ENCODE measurements around the gene ZNF385D.
"Not testable (repeated sequence)": the region's sequence is repeated elsewhere in the genome, so short reads cannot be mapped to it uniquely, and the experiment has no call there.

Gene ZNF385D

DNA sequence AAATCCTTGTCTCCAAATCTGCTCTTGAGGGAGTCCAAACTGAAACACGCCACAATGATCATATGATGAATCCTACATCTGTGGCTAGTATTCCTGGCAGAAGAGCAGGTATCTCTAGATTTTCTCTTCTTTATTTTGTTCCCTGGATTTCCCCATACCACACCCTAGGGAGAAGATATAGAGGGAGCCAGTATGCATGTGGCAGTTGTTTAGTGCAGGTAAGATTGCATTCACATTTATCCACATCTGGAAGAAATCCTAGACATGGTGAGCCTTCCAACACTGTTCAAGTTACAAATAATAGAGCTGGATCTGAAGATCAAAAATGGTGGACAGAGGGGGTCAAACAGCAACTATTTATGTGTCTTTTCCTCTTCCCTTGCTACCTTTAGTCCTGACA, 316.7 kb downstream of the ZNF385D start:
- no peak for DNase-seq

DNA sequence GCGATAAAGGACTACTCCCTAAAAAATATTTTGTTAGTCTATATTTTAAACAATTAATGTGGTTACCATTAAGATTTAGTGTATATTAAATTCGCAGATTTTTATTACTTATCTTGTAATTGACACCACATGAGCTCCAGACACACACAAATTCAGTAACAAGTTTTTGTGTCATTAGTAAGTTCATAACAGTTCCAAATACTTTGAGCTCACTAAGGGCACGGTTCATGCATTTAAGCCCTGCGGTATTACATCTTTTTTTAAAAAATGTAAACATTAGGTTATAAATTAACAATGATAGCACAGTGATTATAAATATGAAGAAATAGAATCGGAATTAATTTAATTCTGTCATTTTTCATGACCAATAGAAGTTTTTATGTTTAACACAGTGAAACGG, 317.3 kb downstream of the ZNF385D start:
- DNase-seq, result no peak

DNA sequence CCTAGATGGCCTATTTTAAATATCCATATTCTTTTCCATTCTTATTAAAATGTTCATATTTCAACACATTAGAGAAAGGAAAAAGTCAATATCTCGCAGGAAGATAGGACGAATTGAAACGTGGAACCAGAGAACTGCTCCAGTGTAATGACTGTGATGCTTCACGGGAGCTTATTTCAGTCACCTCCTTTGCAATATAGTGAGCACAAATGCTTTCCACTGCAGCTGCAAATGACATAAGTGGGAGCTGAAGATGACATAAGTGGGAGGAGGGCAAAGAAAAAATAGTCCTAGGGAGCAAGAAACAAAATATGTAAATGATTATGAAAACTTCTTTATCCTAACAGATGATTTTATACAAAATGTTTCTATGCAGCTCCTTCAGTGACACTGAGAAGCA, 324.1 kb downstream of the ZNF385D start:
- no peak for DNase-seq

DNA sequence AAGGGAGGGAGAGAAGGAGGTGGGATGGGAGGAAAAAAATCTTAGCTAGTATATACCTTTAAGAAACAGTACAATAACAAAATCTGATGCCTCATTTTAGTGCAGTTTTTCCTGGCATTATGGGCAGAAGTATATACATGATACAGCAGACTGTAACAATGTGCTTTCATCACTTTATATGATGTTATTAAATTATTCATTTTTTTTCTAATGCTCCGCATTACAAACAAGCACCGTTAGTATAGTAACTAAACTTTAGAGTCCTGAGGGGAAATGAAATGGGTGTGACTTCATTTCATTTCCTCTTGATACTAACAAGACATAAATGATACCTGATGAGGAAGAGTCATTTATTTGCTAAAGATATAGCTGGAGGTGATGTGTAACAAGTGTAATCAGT, 325.3 kb downstream of the ZNF385D start:
- DNase-seq, result no peak

DNA sequence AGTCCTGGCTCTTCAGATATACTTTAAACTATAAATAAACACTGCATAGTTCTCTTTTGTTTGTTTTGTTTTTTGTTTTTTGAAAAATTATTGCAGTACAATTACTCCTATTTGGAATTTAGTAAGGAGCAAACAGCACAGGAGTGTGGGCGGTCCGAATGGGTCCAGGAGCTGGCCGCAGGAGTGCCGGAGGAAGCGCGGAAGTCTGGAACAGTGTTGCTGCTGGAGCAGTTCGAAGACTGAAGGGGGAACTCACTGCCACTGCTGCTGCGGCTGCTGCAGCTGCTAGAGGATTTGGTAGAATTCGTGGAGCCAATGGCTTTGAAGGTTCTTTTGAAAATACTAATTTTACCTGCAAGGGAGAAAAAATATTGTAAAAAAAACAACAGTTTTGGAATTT, 329.9 kb downstream of the ZNF385D start:
- no peak for DNase-seq

DNA sequence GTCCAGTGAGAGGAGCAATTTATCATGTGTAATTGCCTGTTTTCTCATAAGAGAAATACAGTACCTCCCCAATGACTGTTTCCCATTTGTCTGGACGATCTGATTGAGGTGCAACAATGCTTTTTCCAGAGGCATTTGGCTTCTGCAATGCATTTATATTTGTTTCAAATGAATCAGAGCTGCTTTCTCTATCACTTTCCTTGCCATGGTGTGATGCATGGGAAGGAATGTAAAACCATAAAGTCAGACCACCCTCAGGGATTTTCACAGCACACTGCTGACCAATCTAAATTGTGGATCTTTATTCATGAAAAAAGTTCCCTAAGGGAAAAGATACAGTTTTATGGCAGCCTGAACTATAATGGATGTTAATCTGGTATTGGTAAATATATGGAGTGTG, 333.0 kb downstream of the ZNF385D start:
- no peak for DNase-seq

DNA sequence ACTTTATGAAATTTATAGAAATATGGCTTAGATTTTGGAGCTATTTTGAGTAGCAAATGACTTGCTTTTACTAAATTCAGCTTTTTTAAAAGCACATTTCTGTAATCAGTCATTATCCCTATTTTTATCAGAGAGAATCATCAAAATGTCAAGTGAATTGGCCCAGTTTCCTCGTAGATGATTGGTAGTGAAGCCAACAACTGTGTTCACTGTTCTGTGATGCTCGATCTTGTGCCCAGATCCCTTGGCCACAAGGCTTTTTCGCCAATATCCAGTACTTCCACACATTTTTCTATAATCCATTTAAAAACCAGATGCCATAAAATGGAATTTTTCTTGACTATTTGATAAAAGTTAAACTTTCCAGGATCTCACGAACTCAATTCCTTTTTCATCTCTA, 336.5 kb downstream of the ZNF385D start:
- no peak for DNase-seq

DNA sequence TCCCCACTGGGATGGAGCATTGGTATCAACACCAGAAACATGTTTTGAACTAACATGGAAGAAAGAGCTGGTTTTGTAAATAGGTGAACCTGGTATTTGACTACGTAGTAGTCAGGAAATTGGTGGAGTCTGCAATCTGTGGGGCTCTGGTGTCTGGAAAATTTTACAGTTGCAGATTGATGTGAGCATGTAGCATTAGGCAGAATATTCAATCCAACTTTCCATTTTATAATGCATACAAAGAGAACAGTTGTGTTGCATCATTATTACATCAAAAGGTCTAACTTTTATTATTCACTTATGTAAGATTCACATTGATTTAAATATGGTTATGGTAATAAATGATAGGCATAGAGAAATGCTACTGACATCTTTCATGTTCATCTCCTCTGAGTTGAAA, 340.0 kb downstream of the ZNF385D start:
- DNase-seq, result no peak

DNA sequence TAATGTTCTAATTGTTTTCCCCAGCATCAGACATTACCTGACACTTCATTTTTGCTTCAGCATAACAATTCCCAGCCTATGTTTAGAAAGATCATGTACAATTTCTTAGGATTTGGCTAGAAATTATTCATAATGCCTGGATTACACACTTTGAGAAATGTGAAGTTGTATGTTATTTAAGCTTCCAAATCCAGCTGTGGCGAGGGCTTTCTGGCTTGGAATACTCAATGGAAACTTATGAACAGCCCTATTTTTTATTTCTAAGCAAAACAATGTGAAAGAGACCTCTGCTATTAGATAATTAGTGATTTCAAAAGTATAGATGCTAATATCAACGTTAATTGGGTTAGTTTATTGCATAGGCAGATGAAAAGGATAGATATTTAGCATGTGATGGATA, 341.6 kb downstream of the ZNF385D start:
- DNase-seq, result no peak

DNA sequence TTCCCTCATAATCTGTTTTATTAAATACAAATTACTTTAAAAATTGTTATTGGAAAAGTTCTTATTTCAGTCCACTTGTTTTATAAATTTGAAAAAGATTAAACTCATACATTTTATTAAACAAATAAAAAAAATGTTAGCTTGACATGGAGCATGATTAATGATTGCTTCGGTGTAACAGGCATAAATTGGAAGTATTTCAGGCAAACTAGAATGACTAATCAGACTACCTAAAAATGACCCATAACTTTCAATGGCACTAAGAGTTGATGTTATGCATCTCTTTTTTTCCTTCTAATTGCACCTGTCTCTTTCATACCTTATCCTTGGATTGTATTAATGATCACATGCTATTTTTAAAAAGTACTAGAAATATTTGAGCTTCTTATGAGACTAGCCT, 343.3 kb downstream of the ZNF385D start:
- DNase-seq, result no peak

DNA sequence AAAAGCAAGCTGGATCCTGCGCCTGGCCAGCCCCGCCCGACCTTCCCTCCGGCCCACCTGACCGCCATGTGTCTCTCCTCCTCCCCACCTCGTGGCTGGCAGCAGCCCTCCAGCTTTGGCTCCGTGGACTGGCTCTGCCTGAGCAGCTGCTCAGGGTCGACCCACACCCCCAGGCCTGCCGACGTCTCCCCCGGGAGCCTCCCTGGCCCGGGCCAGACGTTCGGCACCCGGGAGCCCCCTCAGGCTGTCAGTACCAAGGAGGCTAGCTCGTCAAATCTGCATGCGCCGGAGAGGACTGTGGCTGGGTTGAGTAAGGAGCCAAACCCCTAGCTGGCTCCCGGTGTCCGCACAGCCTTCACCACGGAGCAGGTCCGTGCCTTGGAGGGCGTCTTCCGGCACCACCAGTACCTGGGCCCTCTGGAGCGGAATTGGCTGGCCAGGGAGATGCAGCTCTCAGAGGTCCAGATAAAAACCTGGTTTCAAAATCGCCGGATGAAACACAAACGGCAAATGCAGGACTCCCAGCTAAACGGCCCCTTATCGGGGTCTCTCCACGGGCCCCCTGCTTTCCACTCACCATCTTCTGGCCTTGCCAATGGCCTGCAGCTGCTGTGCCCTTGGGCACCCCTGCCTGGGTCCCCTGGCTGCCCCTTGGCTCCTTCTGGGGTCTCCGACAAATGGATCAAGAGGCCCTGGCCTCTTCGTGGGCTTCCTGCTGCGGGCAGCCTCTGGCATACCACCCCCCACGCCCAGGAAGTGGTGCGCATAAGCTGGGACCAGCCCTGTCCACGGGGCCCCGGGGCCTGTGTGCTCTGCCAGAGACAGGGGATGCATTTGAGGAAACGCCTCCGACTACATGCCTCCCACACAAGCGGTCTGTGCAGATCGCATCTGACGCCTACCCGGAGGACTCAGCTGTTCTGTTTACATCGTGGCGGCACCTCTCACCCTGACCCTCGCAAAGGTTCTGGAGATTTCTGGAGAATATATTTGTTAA, 345.0 kb downstream of the ZNF385D start:
- no peak for DNase-seq

DNA sequence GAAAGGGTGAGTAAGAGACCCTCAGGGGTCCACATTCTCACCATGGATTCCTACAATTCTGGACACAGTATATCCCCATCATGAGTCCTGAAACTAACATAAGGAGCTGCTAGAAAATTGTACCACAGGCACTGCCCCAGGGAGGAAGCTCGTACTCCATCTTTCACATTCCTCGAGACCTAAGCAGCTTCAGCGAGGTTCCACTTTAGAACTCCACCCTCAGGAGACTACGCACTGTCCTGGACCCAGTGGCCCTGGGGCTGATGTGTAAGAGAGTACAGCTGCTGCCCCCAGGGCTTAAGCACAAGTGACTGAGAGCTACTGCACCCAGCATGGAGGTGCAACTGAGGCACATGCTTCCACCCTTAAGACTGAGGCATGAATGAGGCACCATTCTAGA, 352.5 kb downstream of the ZNF385D start:
- no peak for DNase-seq

DNA sequence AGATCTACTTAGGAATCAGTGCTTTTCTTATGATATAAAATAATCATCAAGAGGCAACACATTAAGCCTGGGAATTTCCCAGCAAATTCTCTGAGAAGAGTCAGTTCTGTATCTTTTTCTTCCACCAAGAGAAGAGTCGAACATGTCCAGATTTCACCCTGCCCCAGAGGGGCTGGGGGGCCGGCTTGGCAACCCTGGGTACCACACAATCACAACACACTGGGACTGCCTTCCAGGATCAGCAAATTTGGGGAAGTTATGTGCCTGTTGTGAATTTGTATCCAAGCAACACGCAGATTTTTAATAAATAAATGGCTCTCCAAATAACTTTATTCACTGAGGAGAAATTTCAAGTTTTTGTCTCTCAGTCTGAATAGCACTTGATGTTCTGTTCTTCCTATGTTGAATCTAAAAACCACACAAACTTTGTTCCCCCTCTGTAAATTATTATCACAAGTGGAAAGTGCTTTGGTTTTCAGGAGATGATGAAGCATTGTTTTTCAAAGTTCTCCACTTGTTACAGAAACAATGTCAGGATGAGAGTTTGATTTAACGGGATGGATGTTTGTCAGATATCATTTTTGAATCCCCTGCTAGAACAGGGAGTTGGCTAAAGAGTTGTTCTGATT, 357.2 kb downstream of the ZNF385D start:
- DNase-seq, result no peak

DNA sequence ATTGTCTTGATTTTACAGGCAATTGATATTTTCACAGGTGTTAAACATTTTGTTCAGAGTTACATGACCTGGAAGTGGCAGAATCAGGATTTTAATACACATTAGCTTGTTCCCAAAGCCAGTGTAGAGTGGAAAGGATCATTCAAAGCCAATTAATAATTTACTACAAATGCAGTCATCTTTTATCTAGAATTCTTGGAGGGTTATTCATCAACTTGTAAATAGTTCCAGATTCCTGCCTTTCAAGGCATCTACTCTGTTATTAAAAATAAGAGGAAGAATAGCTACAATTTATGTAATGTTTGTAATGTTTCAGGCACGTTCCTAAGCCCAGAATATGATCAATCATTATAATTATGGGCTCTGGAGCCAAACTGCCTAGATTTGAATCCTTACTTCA, 358.5 kb downstream of the ZNF385D start:
- DNase-seq, result no peak

DNA sequence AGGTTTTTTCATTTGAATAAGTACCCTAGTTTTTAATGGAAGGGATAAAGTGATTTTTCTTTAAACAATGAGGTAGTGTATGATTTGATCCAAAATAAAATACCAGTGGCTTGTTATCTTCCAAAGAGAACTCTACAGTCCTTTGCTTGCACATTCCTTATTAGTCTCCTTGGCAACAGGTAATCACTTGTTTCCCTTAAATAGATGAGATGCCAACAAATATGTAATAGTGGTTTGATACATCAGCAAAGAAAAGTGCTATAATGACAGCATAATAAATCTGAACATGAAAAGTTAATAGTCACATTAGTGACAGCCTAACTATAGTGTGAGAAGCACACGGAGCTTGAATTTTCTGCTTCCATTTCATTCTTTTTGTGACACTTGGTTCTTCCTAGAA, 360.2 kb downstream of the ZNF385D start:
- no peak for DNase-seq

DNA sequence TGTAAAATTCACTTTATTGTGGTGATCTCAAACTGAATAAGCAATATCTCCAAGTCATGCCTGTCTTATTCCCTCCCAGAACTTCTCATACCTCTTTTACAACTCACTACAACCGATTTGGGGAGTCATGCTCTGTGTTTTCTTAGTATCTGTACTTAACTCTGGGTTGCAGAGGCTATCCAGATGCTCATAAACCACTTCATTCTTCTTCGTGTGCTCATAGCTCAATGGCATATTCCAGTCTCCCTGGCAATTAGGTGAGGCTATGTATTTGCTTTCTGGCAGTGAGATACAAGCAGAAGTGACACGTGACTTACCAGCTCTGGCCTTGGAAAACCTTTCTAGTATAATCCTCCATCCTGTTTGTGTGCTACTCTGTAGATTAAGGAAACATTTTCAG, 360.9 kb downstream of the ZNF385D start:
- no peak for DNase-seq

DNA sequence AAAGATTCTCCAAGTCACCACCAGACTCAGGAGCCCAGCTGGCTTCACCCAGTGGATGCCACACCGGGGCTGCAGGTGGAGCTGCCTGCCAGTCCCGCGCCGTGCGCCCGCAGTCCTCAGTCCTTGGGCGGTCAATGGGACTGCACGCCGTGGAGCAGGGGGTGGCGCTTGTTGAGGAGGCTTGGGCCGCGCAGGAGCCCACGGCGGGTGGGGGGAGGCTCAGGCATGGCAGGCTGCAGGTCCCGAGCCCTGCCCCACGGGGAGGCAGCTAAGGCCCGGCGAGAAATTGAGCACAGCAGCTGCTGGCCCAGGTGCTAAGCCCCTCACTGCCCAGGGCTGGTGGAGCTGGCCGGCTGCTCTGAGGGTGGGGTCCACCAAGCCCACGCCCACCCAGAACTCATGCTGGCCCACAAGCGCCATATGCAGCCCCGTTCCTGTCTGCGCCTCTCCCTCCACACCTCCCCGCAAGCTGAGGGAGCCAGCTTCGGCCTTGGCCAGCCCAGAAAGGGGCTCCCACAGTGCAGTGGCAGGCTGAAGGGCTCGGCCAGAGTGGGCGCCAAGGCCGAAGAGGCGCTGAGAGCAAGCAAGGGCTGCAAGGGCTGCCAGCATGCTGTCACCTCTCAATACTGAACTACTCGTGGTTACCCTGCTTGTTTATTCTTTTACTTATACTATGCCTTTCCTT, 363.7 kb downstream of the ZNF385D start:
- DNase-seq, result not testable (repeated sequence)

DNA sequence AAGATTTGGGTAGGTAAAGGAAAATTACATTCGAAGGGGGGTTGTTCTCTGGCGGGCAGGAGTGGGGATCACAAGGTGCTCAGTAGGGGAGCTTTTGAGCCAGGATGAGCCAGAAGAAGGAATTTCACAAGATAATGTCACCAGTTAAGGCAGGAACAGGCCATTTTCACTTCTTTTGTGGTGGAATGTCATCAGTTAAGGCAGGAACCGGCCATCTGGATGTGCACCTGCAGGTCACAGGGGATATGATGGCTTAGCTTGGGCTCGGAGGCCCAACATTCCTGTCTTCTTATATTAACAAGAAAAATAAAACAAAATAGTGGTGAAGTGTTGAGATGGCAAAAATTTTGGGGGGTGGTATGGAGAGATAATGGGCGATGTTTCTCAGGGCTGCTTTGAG, 373.0 kb downstream of the ZNF385D start:
- DNase-seq, result not testable (repeated sequence)

DNA sequence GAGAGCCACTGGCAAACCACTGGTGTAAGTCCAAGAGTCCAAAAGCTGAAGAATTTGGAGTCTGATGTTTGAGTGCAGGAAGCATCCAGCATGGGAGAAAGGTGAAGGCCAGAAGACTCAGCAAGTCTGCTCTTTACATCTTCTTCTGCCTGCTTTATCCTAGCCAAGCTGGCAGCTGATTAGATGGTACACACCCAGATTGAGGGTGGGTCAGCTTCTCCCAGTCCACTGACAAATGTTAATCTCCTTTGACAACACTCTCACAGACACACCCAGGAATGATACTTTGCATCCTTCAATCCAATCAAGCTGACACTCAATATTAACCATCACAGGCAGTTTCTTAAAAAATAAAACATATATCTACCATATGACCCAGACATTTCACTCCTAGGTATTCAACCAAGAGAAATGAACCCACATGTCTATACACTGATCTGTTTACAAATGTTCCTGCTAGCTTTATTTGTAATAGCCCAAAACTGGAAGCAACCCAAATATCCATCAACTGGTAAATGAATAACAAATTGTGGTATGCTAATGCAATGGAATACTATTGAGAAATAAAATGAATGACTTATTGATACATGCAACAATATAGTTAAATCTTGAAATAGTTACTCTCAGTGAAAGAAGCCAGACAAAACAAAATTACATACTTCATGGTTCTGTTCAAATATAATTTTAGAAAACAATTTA, 373.8 kb downstream of the ZNF385D start:
- DNase-seq, result no peak

DNA sequence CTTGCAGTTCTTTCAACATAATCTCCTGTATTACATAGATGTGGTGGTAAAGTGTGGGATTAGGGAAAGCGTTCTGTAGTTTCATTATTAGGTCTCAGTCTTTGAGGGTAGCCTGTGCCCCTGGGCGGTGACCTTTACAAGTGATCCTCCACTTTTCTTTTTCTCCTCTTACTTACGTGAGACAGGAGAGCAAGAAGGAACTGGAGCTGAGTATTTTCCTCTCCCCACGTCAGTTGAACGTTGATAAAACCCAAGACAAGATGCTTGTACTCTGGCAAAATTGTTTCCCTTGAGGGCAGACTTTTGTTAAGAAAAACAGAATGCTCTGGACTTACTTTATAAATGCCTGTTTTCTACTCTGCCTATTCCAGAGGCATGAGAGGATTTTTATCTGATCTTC, 378.7 kb downstream of the ZNF385D start:
- no peak for DNase-seq

All from activated effector memory CD4-positive, alpha-beta T cell treated with anti-CD3 and anti-CD28 coated beads, Interleukin-2, amount 50 U/mL, for 16 hours (primary cell).